Liver (tissue), 3 donors: ENCODE data around the gene ATP2B1.

ENCODE experiments used
- CTCF ChIP-seq: fragments of 150-350 bp; IDR thresholded peaks from 2 replicates; pipeline ENCODE4 v1.5.1; 2017; ENCODE audit warnings: improper control_type of control experiment, low read depth, low read length; ENCODE audit not compliant: missing input control
- JUND ChIP-seq, 2 donors: IDR thresholded peaks; 2 replicates each; pipeline ENCODE4 v1.6.1; 2016; ENCODE audit warnings: antibody characterized with exemption in 2 of 2
- MAX ChIP-seq: IDR thresholded peaks from 2 replicates; pipeline ENCODE4 v1.6.1; 2016; ENCODE audit warnings: antibody characterized with exemption
- REST ChIP-seq: IDR thresholded peaks from 2 replicates; pipeline ENCODE4 v1.6.1; 2016; ENCODE audit warnings: antibody characterized with exemption, mild to moderate bottlenecking
- RXRA ChIP-seq, 2 donors: IDR thresholded peaks; 2 replicates each; pipeline ENCODE4 v1.6.1; 2017 to 2018; ENCODE audit warnings: antibody characterized with exemption in 2 of 2, mild to moderate bottlenecking in 1 of 2
- YY1 ChIP-seq: IDR thresholded peaks from 2 replicates; pipeline ENCODE4 v1.6.1; 2016; ENCODE audit warnings: antibody characterized with exemption, mild to moderate bottlenecking
- donor health status: healthy.
- donor health status: healthy.

GRCh38 chr12:89686311-89686710 is 22.3 kb downstream of the ATP2B1 start:
- TF ChIP-seq MAX (no peak), RXRA (IDR thresholded peaks at IDR 0.05) (no peak), CTCF (no peak), REST (no peak), JUND (IDR thresholded peaks at IDR 0.05) (no peak), YY1 (no peak)
